IPS DF 4.7 (cell line): ENCODE results near the gene PLK2.

ENCODE experiments used
- DNase-seq: peaks from one replicate; pipeline ENCODE4 v3.0.0-alpha.2; 2013; ENCODE audit warnings: low spot score; ENCODE audit errors: extremely low read depth

Gene PLK2

DNA sequence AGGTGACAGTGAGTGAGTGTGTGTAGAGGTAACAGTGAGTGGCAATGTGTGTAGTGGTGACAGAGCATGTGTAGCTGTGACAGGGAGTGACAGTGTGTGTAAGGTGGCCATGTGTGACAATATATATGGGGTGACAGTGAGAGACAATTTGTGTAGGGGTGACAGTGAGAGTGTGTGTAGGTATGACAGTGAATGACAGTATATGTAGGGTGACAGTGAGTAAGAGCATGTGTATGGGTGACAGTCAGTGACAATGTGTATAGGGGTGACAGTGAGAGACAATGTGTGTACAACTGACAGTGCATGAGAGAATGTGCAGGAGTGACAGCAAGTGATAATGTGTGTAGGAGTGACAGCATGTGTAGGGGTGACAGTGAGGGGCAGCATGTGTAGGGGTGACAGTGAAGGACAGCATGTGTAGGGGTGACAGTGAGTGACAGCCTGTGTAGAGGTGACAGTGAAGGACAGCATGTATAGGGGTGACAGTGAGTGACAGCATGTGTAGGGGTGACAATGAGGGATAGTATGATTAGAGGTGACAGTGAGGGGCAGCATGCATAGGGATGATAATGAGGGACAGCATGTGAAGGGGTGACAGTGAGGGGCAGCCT, 21.3 kb upstream of the PLK2 start:
- no peak for DNase-seq

DNA sequence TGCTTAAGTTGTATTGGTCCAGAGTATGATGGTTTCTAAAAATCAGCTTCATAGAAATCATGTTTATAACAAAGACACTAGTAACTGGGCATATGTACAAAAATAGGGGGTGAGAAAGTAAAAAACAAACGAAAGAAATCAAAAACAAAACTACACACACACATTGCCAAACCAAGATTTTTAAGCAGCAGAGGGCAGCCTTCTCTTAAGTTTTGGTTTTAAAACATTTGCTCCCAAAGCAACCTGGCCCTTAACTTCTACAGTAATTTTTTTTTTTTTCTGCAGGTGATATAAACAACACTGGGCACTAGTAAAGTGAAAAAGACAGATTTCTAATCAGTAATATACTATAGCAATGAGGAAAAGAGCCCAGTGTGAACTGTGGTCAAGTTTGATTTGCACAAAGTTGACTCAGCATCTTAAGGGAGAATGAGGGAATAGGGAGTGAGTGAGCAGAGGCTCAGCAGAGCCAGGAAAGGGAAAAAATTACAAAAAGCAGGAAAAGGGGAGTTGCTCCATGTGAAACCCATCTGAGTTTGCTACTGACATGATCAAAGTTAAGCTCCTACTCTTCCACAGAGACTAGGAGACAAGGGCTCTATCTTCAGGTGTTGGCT, 18.0 kb upstream of the PLK2 start:
- DNase-seq, result no peak

DNA sequence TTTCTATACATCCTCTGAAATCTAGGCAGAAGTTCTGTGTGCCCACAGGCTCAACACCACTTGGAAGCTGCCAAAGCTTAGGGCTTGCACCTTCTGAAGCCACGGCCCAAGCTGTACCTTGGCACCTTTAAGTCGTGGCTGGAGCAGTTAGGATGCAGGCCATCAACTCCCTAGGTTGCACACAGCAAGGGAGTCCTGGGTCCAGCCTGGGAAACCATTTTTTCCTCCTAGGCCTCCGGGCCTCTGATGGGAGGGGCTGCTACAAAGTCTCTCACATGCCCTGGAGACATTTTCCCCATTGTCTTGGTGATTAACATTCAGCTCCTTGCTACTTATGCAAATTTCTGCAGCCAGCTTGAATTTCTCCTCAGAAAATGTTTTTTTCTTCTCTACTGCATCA, 15.5 kb upstream of the PLK2 start:
- DNase-seq, result no peak

DNA sequence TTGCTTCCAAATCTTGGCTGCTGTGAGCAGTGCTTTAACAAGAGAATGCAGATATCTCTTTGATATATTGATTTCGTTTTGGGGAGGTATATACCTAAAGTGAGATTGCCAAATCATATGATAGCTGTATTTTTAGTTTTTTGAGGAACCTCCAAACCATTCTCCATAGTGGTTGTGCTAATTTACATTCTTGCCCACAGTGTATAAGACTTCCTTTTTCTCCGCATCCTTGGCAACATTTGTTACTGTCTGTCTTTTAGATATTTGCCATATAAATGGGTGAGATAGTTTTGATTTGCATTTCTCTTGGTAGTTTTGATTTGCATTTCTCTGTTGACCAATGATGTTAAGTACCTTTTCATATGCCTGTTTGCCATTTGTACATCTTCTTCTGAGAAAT, 10.0 kb upstream of the PLK2 start:
- no peak for DNase-seq

DNA sequence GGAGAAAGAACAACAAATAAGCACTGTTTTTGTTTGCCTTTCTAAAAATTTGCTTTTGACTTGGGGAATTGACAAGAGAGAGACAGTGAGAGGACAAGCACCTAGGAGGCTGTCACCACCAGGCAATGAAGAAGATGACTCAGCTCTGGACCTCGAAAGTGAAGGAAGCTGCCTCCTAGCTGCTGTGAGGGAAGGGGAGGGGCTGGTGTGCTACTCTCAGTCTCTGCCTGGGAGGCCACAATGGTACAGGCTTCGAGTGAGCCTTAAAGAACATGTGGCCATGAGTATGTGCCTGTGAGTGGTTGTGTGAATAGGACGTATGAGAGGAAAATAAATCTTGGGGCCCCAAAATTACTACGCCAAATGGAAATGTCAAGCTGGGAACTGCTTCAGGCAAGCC, 7.1 kb upstream of the PLK2 start:
- no peak for DNase-seq

DNA sequence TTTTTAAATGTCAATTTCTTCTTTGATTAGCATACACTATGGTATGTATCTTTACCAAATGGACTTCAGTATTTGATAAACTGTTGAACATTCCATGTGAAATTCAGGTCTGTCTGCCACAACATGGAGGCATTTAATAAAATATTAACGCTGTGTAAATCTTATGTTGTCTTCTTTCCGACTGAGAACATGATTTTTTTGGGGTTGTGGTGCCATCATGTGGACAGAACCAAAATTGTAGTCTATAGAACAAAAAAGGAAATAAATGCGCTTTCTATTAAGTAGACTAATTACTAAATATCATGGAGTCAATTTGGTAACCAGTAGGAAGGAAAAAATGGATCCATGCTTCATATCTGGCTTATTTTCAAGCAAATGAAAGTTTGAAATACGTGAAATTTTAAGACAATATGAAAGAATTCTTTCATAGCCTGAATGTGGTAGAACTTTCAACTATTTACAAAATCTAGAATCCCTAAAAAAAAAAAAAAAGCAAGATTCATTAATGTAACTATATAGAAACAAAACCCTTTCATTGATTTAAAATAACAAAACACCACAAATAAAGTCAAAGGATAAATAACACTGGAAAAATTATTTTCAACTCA, 2.8 kb upstream of the PLK2 start:
- no peak for DNase-seq

DNA sequence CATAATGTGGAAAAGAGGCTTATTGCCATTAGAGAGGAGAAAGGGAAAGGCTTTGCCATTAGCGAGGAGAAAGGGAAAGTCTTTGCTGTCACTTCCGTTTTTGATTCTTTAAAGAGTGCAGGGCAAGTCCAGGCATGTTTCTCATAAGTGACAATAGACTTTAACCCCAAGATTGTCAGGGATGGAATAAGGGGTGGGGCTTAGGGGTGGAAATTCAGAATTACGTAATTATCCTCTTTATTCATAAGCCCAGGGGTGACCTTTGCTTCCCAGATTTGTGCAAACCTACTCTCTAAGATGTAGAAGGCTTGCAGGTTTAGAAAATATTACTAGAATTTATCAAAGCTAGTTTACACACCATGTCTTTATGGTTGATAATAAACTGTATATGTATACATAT, 2.3 kb upstream of the PLK2 start:
- DNase-seq, result no peak

DNA sequence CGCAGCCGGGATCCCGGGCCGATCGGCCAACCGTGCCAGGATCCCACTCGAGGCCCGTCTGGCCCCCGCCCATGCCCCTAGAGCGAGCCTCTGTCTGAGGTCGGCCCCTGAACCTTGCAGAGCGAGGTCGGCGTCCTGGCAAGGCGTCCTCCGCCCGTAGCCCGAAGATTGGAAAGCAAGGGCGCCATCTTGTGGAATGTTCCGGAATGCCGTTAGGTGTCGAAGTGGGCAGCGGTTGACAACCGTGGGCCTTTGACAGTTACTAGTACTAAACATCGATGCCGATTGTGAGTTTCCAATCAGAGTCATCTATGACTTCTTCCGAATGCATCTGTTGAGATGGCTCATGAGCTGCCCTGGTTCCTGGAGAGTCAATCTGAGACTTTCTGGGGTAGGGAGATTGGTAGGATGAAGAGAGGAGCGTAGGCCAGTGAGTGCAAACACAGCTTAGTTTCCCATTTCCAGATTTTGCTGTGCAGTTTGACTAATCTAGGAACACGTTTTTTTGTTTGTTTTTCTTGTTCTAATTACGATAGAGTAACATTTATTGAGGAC, 923 bp upstream of the PLK2 start:
- peak; percentile 69 for DNase-seq

DNA sequence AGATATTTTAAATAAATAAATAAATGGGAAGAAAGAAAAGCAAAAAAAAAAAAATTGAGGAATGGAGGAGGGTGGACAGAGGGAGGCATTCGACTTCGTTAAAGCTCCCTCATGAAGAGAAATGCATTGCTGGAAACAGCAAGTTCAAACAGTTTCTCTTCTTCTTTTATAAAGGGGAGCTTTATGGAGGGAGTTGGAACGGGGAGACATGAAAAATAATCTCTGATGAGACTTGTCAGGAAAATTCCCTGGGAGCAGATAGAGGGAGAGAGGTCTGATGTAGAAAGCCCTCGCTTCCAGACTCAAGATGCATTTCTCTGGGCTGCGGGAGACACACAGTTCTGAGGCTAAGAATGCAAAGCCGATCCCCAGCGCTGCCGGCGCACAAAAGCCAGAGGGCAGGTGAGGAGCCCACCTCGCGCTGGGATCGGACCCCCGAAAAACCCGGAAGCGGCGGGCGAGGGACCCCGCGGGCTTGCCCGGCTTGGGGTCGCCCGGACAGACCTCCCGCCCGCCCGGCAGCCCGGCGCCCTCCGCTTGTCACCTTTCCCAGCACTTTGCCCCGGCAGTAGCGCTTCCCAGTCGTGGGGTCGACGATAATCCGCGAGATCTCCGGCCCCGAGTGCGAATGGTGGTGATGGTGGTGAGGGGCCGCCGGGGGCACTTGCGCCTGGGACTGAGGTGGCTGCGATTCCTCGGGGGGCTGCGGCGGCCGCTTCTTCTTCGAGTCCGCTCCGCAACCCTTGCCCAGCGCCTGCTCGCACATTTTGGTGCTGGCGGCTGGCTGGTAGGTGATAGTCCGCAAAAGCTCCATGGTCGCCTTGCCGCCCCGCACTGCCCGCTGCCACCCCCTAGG, 512 bp downstream of the PLK2 start:
- DNase-seq, result no peak

DNA sequence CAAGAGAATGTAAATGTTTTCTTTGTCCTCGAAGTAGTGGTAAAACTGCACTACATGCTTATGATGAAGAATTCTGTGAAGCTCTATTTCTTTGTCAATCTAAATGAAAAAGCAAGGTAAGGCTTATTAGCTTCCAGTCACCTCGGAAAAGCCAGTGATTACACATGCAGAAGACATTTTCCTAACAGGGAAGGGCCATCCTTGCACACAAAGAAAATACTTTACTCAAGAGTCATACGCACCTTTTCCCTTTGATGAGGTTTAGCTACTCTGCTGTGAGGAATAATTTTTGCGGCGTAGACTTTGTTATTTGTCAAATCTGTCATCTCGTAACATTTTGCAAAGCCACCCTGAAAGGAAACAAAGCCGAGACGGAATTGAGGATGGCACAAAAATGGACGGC, 1.1 kb downstream of the PLK2 start:
- no peak for DNase-seq

DNA sequence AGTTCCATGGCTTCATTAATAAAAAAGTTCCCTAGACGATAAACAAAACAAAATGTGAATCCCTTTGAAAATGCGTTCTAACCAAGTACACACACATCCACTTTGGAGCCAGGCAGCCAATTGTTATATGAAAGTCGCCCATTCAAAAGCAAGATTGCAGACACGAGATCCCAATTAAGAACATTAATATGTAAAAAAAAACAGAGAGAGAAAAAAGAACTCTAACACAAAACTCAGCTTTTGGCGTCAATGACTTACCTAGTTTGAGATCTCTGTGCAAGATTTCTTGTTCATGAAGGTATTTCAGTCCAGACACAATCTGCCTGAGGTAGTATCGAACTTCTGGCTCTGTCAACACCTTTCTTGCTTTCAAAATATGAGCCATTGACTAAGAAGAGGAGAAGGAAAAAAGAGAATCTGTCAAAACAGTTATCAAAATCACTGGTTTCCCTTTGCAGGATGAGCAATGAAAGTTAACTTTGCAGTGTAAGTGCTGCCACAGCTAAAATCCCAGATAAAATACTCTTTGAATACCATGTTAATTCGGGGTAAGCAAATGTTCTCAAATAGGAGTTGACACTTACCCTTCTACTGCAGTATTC, 1.6 kb downstream of the PLK2 start:
- DNase-seq, result no peak

DNA sequence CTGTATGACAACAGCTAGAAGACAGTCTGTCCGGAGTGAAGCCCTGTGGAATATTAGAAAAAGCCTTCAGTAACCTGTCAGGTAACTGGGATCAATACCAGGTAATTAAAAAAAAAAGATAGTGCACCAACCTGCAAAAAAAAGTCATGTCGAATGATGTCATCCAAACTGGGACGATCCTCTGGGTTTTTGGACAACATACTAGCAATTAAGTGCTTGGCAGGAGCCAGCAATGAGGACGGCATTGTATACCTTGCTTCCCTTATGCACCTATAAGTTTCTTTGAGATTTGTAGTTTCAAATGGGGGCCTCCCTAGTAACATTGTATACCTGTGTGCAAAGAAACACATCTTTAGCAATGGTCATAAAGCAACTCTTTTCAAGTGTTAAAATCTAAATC, 2.8 kb downstream of the PLK2 start:
- no peak for DNase-seq

DNA sequence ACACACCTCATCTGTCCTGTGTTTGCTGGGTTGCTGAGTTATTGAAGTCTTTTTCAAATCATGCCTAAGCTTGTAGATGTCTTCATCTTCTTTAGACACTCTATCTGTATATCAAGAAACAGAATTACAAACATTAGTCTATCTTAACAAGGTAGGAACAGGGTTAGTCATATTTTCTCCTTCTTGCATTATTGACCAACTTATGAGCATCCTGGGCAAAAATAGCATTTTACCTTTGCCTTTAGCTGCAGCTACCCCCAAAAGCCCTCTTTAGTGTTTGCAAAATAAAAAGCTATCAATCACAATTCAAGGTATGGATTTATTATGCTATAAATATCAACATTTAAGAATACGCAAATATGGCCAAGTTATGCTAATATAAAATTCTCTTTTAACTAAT, 3.4 kb downstream of the PLK2 start:
- no peak for DNase-seq

DNA sequence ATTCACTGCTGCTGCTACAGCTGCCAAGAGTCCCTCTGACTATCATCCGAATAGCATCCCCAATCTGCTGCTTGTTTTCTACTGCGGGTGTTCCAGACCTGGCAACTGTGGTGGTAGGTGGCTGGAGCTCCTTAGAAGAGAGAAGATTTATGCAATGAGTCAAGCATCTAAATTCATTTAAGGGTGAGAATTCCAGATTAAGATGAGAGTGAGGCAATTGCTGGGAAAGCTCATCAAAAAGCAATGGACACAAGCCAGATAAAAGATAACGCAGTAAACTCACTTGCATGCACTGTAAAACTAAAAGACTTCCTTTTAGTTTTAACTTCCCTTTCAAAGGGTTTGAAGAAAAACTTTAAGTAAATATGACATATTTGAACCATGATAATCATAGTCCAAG, 3.9 kb downstream of the PLK2 start:
- DNase-seq, result no peak

DNA sequence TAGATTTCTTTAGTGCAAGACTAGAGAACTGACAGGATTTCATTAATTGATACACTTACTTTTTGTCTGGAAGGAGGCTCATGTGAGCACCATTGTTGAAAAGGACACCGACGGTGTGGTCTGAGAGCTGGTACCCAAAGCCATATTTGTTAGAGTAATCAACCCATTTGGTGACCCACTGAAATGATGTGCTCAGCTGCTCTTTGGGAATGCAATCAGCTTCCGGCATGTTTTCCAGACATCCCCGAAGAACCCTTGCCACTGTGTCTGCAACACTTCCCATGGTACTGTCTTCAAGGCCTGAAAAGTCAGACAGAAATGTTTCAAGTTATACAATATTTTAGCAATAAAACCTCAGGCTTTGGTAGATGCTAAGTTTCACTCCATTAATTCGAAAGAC, 4.4 kb downstream of the PLK2 start:
- DNase-seq, result no peak

DNA sequence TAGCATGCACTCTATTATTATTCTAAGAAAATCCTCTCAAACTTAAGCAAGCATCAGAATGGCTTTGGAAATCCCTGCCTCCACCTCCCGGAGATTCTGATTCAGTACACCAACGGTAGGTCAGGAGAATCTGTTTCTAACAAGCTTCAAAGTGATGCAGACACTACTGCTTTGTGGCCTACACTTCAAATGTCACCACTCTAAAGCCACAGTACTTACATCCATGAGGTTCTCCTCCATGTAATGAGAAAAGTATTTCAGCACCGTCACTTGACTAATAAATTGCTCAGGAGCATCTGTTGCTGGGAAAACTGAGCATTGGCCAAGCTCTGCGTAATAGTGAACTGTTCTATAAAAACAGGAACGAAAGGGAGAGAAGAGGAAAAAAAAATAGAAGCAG, 4.8 kb downstream of the PLK2 start:
- no peak for DNase-seq

DNA sequence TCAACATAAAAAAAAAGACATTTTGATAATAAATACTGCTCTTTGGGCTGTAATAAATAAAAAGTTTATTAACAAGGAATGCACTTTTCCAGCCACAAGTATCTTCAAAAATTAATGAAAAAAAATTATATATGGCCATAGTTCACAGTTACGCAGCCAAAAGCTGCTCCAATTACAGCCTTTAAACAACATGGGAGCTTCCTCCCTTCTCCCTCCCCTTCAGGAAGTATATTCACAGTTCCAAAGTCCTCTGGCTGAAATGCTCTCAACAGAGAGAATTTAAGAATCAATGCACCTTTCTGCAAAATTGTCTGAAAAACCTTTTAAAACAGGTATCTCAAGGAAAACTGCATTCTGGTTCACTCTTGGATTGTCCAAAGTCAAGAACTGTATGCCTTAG, 5.9 kb downstream of the PLK2 start:
- no peak for DNase-seq

DNA sequence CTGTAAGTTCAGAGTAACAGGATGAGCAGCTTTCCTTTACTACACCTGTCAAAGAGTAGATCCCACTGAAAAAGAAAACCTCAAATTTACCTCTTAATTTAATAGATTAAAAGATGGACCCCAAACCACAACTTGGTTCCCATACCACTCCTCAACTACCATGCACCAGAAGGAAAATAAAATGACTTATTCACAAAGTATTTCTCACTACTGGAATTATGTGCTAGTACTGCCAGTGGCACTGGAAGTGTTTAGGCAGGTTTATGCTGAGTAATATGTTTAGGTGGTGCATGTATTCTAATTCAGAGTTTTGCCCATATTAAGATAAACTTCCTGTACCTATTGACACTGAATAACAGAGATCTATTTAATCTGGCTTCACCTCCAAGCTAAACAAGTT, 6.6 kb downstream of the PLK2 start:
- no peak for DNase-seq

DNA sequence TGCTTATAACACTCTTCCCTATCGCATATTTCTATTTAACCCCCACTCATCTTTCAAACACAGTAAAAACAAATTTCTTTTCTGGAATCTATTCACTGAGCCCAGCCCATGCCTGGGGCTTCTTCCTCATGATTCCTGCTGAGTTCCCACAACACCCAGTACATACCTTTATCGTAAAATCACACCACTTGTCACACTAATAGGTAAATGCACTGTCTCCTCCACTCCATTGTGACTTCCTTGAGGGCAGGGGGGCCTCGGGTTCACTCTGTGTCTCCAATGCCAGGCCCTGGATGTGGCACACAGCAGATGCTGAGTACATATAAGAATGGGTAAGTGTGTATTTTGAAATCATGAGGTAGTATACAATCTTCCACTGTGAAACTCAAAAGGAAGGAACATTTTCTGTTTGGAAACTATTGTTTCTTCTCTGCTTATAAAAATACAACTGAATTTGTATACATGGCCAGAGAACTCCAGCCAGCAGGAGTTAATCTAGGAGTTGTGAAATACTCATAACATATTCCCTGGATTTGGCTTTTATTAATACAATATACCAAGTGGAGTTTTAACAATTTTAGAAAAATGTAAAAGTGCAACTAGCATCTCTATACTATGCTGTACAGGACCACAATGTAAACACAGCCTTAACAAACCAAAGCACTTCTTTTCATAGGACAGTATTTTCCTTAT, 7.2 kb downstream of the PLK2 start:
- DNase-seq, result no peak

DNA sequence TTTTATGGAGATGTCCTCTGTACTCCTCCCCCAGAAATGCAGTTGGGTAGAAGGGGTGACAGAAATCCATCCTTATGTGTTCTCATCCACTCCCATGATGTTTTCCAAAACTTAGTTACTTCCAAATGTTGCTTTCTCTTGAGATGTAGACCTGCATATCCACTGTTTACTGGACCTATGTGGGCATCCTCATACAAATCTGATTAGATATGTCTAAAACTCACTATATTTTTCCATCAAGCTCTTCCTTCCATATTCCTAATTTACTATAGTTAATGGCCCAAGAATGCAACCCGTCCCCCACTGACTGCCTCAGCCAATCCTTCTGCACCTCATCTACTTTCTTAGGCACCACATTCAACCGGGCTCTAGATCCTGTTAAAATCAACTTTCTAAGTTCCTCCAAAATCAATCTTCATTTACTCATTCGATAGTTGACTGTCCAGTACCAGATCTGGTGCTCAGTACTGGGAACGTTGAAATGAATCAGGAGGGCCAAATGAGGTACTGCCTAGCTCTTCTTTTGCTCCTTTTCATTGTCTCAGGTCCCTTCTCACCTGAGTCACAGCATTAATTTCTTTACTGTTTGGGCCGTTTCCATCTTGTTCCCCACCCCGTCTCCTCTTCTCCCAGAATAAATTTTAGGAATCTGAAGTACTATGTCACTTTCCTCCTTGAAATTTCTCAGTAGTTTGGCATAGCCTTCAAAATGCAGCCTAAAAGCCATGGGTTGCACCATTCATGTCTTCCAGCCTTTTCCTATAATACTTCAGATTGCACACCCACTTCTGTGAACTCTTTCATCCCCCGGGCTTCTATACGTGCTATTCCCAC, 7.9 kb downstream of the PLK2 start:
- DNase-seq, result no peak
